AG10803 (cell line): ENCODE measurements around the gene PDE3A.

Experiments
- DNase-seq: peaks from one replicate; pipeline ENCODE4 v3.0.0; 2010; ENCODE audit warnings: low read depth
- H3K4me3 ChIP-seq: 2 replicates; pipeline ENCODE4 v1.5.1; 2011; ENCODE audit warnings: mild to moderate bottlenecking, low read length, control low read depth
- TF ChIP-seq, protein P1 (sequence below): conservative IDR thresholded peaks from 2 replicates; pipeline ENCODE4 v1.5.1; 2011; ENCODE audit warnings: mild to moderate bottlenecking, low read length, control low read depth, inconsistent platforms

Gene PDE3A

DNA sequence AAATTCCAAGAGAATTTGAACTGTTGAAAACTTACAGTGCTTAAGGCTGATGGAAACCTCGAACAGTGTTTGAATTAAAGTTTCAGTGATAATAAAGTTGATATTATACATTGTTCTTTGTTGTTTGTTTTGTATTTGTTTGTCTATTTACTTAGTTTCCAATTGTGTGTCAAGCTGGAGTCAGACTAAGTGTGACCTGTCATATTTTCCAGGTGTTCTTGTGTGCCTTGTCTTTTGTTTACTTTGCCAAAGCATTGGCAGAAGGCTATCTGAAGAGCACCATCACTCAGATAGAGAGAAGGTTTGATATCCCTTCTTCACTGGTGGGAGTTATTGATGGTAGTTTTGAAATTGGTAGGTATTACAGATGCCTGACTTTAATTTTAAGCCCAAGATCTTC is 332.8 kb downstream of the PDE3A start:
- H3K4me3 ChIP-seq = no peak overlapping the region
- DNase-seq = no peak
- TF ChIP-seq, protein P1, sequence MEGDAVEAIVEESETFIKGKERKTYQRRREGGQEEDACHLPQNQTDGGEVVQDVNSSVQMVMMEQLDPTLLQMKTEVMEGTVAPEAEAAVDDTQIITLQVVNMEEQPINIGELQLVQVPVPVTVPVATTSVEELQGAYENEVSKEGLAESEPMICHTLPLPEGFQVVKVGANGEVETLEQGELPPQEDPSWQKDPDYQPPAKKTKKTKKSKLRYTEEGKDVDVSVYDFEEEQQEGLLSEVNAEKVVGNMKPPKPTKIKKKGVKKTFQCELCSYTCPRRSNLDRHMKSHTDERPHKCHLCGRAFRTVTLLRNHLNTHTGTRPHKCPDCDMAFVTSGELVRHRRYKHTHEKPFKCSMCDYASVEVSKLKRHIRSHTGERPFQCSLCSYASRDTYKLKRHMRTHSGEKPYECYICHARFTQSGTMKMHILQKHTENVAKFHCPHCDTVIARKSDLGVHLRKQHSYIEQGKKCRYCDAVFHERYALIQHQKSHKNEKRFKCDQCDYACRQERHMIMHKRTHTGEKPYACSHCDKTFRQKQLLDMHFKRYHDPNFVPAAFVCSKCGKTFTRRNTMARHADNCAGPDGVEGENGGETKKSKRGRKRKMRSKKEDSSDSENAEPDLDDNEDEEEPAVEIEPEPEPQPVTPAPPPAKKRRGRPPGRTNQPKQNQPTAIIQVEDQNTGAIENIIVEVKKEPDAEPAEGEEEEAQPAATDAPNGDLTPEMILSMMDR = no peak

DNA sequence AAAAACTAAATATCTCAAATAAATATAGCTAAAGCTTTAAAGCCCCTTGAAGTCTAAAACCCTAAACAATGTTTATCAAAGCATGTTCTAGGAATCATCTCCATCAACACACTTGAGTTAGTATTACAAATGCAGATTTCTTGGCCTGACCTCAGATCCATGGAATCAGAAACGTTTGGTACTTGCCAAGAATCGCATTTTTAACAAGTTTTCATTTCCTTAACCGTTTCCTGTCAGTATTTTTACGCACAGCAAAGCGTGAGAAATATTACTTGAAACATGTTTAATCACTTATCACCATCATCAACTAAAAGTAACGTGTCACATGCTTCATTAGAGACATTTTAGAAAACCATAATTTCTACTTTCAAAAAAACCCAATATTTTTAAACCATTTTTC is 336.5 kb downstream of the PDE3A start:
- no peak for DNase-seq
- H3K4me3 ChIP-seq = no peak overlapping the region

DNA sequence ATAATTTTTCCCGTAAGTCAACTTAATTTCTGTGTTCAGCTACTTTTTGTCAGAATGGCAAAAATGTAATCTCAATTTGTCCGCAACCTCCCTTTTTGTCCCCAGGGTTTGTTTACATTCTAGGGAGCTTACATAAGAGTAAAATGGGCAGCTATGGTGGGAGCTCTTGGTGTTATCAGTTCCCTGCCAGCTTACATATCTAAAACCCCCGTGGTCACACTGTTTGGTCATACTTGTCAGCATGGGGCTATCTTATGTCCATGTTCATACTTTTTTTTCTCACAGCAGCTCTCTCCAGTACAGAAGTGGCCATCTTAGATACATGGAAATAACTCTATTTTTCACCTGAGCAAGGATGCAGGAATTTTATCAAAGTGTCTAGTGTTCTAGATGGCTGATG is 343.5 kb downstream of the PDE3A start:
- TF ChIP-seq, protein P1 = no peak
- no peak overlapping the region for H3K4me3 ChIP-seq
- no peak for DNase-seq

More for the DNA sequence above, 336.5 kb downstream of the PDE3A start:
- TF ChIP-seq, protein P1 = no peak

DNA sequence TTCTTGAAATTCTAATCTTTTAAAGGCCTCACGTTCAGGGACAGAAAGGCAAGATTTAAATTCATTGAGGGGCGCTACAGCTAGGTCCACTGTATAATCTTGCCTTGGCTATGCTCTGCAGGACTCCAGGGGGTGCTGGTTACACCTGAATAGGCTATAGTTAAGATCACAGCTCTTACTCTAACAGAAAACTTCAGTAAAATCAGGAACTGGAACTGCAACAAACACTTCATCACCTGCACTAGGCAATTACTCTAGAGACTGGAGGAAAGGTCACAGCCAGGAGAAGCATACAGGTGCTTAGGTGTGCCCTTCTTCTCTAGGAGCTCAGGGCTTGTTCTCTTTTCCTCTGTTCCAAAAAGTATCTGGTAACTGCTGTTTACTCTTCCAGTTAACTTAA is 347.7 kb downstream of the PDE3A start:
- H3K4me3 ChIP-seq = no peak overlapping the region
- DNase-seq = no peak
- TF ChIP-seq, protein P1 = no peak

DNA sequence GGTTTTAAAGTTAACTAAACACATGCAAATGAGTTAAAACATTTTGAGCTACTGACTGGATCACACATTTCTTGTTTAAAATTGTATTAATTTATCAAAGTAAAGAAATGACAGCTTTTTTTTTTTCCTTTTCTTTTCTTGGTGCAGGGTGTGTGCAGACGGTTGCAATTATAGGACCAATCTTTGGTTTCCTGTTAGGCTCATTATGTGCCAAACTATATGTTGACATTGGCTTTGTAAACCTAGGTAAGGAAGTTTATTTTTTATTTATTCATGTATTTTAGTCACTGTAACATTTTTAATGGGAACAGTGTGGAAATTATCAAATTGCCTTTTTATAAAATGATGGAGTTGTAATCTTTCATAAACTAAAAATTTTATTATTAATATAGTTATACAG is 348.6 kb downstream of the PDE3A start:
- no peak overlapping the region for H3K4me3 ChIP-seq
- no peak for DNase-seq
- TF ChIP-seq, protein P1 = no peak

DNA sequence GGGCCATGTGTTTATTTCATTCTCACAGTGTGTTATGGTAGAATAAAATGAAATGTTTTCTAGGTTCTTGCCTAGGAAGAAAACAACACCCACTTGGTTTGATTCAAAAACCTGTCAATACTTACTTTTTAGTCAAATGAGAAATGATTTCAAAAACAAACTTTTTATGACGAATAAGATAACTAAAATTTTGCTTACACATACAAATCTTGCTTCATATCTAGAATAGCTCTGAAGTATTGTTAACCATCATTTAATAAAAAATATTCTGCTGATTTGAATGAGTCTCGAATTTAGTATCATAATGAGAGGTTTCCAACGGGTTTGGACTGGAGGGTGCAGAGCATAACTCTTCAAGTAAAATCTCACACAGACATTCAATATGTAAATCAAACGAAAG is 350.0 kb downstream of the PDE3A start:
- TF ChIP-seq, protein P1 = no peak
- DNase-seq = no peak

DNA sequence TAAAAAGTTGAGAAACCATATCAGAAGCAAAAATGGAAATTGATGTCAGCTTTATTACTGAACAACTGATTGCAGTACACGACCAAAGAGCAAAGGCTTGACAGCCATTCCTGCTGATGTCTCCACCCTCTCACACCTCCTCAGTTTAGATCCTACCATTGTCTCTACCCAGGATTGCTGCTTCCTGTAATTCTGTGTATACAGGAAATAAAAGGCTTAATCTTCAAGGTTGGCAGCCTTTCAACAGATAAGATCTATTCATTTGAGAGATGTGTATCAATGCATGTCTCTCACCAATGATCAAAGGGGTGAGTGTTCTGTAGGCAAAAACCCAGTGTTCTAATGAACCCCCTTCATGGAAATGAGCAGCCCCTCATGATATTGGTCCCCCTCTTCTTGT is 353.8 kb downstream of the PDE3A start:
- TF ChIP-seq, protein P1 = no peak
- no peak overlapping the region for H3K4me3 ChIP-seq
- DNase-seq = no peak

More for the DNA sequence above, 350.0 kb downstream of the PDE3A start:
- H3K4me3 ChIP-seq = no peak overlapping the region
